HG03097 (cell line): ENCODE results near the gene KY.
"Not testable (repeated sequence)": the region's sequence is repeated elsewhere in the genome, so short reads cannot be mapped to it uniquely, and the experiment has no call there.

Source experiments
- ATAC-seq: cut with Tn5 transposase; IDR thresholded peaks from one replicate; pipeline ENCODE4 v1.9.1; 2021; ENCODE audit not compliant: unreplicated experiment, low FRiP score

The KY gene

GRCh38 chr3:134603956-134604355 lies 46.9 kb downstream of the KY start:
- ATAC-seq: no peak

- ATAC-seq: no peak
These were observed 47.3 kb downstream of the KY start for GRCh38 chr3:134603480-134603879.

DNA sequence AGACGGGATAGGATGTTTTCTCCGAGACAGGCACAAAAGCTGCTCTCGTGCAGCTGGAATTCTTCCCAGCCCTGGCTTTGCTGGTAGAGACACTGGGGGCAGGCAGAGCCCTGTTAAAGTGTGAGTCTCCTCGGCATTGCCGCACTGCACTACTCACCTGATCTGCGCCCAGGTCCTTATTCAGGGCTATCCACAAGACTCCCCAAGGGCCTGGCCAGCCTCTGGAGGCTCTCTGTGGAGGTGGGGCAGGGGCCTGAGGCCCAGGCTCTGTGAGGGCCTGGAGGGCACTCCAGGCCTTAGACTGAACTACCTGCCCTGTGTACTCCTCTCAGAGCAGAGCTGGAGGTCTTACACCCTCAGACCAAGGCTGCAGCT lies 48.4 kb downstream of the KY start:
- ATAC-seq: no peak

DNA sequence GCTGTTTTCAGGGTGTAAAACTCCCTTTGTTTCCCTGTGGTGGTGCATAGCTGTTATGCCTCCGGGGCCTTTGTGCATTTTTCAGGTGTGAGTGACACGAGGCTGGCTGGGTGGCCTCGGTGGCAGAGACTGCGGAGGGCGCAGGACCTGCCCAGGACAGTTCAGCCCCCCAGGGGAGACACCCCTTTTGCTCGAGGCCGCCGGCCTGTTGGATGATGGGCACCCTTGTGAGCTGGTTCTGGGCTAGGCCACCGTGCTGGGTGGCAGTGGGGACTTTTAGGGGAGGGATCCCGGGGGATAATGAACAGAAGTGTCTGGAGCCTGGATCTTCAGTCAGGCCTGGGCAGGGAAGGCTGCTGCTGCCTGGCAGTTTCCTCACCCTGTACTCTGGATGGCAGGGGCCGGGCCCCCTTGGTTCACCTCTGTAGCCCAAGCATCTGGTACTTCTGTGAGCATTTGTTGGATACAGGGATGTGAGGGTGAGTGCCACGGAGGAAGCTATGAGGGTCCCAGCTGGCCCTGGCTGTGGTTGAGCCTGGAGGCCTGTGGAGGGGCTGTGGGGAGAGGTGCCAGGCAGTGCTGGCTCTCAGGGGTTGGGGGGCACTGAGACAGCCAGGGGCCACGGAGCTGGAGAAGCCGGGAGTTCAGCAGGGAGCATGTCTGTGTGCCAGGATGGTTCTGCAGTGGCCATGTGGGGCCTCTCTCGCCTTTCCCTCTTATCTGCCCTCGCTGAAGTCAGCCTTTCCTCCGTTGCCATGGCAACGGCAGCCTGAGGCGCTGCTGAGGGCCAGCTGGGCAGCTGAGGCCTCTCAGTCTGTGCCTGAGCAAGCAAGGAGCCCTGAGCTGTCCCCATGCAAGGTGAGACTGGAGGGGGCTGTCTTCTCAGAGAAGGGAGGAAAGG lies 49.0 kb downstream of the KY start:
- no peak for ATAC-seq

DNA sequence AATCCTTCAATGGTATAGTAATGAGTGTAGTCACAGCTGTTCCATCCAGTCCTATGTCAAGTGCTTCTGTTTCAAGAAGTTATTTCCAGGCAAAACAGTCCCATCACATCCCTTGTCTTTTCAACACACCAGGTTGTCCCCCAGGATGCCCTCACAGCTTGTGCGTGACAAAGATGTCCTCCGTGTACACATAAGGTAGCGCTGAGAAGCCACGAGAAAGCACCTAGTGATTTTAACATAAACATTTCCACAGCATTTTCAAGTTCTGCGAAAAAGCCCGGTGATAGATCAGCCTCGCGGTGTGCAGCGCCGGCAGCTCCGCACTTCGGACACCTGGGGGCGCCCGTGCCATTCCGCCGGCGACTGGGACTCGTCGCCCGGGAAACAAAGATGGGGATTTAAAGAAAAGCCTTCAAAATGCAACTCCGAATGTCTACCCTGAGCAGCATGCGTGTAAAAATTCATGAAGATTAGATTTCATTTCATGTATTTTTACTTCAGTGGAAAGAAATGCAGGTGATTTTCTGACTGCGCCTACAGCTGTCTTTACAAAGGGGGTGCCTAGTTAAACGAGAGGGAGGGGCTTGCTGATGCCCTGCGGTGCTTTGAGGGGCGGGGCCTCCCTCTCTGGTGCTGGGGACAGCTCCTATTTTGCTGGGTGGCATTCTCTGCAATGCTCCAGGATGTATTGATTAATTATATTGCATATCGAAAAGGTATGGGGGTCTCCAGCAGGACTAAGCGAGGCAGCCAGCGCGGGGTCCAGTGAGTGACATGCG lies 49.9 kb downstream of the KY start:
- ATAC-seq: peak; percentile 61

DNA sequence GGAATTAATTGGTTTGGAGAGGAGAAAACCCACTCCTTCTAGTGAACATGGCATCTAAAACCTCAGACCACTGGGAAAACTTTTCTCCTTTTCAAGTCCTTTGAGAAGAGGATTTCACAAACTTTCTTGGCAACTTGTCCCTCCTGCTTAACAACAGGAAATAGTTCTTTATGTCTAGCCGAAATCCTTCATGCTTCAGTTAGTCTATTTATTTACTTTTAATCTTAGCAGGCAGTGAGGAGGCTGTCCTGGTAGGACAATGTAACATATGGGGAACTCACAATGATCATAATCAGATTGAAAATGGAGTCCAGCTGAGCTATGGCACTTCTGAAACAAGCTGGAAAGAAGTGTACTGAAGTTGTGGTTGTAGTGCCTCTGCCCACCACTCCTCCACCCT lies 50.6 kb downstream of the KY start:
- ATAC-seq: no peak

DNA sequence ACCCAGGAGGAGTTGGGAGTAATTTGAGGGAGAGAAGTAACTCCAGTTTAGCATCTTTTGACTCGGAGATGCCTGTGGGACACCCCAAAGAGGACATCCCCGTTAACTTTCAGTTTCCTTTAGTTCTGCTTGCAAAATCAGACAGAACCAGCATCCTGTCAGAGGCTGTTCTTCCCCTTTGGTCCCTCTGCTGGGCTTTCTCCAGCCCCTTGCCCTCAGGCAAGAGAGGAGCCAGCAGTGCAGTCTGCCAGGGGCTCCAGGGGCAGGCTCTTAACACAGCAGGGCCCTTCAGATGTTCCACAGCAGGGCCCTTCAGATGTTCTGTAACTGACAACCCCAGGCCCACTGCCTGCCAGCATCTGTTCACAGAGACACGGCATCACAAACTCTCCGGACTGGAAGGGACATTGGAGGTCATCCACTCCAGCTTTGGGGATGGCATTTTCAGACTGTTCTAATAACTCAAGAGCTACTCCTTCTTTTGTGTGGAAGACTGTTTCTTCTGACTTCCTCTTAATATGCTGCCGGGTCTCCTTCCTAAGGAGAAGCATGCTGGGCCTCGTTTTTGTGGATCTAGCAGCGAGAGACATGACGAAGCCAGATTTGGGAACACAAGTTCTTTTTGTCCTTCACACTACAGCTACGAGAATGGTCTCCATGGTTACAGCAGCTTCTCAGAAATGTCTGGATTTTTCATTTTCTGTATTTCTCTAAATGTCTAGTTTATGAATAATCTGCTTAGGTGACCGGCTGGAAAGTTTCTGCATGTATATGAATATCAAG lies 51.9 kb downstream of the KY start:
- ATAC-seq: no peak

GRCh38 chr3:134597390-134597970 lies 53.3 kb downstream of the KY start:
- no peak for ATAC-seq

DNA sequence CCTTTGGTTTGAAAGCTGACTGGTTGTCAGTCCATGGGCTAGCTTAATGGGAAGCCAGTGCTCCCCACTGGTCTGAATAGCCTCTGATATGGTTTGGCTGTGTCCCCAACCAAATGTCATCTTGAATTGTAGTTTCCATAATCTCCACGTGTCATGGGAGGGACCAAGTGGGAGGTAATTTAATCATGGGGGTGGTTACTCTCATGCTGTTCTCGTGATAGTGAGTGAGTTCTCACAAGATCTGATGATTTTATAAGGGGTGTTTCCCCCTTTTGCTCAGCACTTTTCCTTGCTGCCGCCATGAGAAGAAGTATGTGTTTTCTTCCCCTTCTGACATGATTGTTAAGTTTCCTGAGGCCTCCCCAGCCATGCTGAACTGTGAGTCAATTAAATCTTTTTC lies 55.8 kb downstream of the KY start:
- not testable (repeated sequence) for ATAC-seq

GRCh38 chr3:134594331-134594741 lies 56.5 kb downstream of the KY start:
- ATAC-seq: no peak

DNA sequence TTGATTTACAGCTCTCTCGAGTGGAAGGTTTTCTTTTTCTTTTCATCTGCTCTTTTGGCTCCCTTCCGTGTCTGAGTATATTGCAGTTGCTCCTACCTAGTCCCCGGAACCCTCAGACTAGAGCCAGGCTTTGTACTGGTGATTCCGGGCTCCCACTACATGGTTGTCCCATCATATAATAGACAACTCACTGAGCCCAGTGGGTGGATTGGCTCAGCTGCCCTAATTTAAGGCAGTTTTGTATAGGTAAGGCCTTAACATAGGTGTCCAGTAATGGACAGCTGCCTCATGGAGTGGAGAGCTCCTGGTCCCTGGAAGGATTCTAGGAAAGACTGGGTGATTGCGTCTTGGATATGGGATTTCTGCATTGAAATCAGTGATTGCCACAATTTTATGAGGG lies 58.0 kb downstream of the KY start:
- ATAC-seq: no peak

- ATAC-seq: no peak
These were observed 60.1 kb downstream of the KY start for GRCh38 chr3:134590766-134591165.

DNA sequence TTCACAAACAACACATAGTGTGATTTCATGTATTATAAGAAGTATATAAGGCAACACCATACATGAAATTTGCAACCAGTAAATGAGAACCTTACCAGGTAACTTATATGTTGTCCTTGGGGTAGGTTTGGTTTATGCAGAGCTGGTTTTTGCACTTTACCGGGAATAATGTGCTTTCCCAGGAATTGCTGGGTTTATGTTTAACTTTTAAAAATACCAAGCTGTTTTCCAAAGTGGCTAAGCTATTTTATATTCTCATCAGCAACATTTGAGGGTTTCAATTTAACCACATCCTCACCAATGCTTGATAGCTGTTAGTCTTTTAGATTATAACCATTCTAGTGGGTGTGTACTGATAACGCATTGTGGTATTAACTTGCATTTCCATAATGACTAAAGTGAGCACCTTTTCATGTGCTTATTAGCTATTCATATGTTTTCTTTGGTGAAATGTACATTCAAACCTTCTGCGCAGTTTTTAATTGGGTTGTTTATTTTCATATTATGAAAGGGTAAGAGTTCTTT lies 71.6 kb downstream of the KY start:
- no peak for ATAC-seq

- no peak for ATAC-seq
These were observed 74.0 kb downstream of the KY start for GRCh38 chr3:134576831-134577230.

DNA sequence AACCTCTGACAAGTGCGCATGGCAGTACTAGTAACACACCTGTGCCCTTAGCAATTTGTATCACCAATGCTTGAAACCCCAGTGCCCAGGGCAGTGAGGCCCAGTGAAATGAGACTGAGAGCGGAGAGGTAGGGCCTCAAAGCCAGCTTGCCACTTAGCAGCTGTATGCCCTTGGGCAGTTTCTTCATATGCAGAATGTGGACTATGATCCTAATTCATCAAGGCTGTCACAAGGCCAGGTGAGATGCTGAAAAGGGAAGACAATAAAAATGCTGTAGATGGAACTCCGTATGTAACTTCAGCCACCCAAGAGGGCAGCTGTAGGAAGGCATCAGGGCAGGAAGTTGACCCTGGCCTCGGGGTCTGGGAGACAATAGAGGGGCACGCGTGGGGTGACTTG lies 74.4 kb downstream of the KY start:
- no peak for ATAC-seq

DNA sequence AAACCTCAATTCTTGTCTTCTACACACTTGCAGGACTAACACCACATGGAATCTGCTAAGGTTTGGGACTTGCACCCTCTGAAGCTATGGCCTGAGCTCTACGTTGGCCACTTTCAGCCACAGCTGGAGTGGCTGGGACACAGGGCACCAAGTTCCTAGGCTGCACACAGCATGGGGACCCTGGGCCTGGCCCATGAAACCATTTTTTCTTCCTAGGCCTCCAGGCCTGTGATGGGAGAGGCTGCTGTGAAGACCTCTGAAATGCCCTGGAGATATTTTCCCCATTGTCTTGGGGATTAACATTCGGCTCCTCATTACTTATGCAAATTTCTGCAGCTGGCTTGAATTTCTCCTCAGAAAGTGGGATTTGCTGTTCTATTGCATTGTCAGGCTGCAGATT lies 80.9 kb downstream of the KY start:
- not testable (repeated sequence) for ATAC-seq

DNA sequence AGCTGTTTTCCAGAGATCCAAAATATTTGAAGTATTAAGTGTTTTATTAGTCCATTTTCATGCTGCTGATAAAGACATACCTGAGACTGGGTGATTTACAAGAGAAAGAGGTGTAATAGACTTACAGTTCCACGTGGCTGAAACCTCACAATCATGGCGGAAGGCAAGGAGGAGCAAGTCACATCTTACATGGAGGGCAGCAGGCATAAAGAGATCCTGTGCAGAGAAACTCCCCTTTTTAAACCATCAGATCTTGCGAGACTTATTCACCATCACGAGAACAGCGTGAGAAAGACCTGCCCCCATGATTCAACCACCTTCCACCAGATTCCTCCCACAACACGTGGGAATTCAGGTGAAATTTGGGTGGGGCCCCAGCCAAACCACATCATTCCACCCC lies 82.0 kb downstream of the KY start:
- no peak for ATAC-seq

DNA sequence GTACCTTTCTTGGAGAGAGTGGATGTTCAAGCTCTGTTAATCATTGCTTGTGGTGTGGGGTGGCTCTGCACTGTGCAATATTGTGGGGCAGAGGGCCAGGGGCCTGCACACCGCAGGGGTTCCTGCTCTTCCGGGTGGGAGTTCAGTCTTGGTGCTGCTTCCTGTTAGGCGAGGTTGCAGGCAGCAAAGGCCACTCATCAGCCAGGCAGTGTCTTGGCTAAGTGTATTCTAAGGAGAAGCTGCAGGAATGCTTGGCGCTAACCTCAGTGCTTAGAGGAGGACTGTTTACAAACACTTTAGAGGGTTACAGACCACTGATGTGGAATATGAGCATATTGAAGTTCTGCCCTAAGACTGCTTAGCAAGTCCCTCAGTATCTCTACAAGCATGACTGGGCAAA lies 83.2 kb downstream of the KY start:
- no peak for ATAC-seq

- no peak for ATAC-seq
These were observed 85.8 kb downstream of the KY start for GRCh38 chr3:134564991-134565390.

DNA sequence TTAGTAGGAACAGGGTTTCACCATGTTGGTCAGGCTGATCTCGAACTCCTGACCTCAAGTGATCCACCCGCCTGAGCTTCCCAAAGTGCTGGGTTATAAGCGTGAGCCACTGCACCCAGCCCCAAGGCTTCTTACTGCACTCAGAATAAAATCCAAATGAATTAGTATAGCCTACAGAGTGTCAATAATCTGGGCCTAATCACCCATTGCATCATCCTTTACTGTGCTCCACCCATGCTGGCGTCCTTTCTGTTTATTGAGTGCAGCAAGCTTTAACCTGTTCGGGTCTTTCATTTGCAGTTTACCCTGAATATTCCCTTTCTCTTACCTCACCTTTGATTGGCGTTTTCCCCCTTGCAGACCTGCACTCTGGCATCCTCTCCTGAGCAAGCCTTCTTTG lies 87.2 kb downstream of the KY start:
- ATAC-seq: no peak

DNA sequence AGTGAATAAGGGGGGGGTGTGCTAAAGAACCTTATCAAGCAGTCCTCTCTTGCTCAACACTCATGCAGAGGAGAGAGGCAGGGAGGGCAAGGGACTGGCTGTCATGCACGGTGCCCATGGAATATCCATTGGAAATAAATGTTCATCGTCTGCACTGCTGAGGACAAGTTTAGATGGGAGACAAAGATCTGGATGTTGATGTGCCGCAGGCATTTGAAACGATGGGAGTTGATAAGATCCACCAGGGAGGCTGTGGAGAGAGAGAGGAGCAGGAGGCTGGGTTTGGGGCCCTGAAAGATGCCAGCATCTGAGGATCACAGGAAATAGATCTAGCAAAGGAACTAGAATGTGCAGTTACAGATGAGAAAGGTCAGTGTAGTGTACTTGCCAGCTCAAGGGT lies 88.8 kb downstream of the KY start:
- ATAC-seq: no peak
